ENCODE measurements around the gene ZNF771.

The ZNF771 gene

DNA sequence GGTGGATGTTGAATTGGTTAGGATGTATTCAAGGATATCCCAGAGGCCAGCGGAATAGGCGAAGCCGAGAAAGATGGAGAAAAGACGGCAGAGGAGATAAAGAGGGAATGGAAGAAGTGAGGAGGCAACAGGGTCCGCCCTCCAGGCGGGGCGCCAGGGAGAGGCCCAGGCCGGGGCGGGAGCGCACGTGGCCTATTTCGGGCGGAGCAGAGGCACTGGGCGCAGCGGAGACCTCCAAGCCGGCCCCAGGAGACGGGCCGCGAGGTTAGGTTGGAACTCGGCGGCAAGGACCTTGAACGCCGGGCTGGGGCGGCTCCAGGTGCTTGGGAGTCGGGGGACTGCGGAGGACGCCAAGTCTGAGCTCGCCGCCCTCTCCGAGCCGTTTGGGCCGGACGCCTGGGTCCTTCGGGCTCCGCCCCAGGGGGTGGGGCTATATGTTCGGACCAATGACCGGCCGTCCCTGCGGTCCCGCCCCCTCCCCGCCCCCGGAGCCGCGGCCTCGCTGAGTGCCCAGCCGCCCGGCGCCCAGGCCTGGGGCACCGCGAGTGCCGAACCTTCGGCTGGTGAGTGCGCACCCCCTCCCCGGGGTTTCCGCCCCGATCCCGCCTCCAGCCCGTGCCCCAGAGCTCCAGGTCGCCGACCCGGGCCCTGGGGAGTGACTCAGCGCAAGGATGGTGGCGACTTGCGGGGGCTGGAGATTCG, at the start of gene ZNF771:
ZNF771 (plus strand) TSS at position 505 of the 702 bp plus-strand sequence. CDS start 448 bp downstream, outside the sequence.
- peak; percentile 76 for DNase-seq

DNA sequence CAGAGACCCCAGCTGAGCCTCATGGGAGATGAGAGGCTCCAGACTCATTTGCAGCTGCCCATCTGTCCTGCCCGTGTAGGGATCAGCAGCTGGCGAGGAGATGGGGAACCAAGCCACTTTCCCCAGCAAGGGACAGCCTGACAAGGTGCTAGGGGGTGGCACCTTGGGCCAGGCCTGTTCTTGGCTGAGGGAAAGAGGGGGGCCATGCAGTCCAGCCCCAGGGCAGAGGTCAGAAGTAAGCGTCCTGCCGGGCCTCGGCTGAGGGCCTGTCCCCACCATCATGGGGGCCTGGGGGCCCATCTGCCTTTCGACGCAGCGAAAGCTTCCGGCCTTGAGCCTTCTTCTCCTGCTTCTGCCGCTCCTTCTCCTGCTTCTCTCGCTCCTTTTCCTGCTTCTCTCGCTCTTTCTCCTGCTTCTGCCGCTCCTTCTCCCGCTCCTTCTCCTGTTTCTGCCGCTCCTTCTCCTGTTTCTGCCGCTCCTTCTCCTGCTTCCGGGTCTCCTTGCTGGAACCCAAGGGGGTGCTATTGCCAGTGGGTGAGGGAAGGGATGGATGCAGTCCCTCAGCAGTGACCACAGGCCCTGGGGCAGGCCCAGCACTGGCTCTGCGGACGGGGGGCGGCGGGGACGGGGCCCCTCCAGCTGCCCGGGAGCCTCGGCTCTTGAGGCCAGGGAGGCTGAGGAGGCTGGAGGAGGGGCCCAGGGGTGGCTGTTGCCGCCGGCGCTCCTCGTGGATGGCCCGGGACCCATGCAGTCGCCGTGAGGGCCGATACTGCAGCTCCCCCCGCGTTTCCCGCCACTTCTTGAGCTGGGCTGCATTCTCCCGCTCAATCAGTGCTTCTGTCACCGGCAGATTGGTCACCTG, 49.5 kb upstream of the ZNF771 start:
- no peak for DNase-seq

DNA sequence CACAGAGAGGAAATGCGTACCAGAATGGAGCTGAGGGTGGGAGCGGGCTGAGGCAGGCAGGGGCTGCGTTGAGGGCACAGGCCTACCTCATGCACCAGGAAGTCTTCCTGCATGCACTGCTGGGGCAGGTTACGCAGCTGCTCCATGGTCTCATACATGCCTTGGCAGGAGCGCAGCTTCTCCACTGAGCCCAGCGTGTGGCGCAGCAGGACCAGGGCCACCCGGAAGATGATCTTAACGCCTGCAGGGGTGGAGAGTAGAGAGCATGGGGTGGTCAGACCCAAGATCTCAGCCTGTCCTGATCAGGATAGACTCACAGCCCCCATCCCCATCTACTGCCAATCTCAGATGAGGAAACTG, 48.8 kb upstream of the ZNF771 start:
- no peak for DNase-seq

DNA sequence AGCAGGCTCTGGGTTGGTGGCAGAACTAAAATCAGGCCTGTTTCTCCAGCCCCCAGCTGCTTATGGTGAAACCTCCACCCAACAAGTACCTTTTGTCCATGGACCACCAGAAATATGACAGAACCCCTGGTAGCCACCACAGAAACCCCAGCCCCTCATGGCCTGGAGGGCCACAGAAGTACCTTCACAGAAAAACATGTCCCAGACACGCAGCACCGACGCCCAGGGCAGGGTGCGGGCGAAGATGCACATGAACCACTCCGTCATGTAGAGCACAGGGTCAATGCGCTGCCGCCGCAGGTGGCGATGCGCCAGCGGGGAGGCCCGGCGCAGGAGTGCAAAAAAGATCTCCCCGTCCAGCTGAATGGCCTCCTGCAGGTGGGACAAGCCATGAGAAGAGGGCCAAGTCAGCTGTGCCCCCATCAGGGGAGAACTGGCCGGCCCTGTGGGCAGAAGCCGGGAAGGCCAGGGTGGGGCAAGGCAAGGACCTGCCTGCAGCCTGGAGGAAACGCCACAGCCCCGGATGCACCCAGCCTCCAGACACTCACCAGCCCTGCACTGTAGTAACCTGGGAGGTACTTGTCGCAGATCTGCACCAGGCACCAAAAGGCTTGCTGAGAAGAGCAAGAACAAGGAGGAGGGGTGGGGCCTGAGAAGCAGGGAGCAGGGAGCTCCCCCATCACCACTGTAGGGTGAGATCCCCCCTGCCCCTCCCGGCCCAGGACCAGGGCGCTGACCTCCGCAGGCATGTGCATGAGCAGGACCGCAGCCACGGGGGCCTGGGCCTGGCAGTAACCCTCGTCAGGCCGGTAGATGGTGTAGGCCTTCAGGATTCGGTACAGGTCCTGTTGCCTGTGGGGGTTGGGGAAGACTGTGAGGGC, 48.2 kb upstream of the ZNF771 start:
- DNase-seq, result no peak

DNA sequence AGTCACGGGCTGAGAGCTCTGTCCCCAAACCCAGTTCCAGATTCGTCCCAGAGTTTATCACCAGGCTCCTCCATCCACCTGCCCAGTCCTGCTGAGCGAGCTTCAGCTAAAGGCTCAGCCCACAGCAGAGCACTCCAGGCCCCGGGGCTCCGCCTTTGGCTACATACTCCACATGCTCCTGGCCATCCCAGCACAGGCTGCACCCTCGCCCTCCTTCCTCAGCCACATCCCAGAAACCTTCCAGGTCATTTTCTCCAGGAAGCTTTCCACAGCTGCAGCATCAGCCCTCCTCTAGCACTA, 47.6 kb upstream of the ZNF771 start:
- no peak for DNase-seq

DNA sequence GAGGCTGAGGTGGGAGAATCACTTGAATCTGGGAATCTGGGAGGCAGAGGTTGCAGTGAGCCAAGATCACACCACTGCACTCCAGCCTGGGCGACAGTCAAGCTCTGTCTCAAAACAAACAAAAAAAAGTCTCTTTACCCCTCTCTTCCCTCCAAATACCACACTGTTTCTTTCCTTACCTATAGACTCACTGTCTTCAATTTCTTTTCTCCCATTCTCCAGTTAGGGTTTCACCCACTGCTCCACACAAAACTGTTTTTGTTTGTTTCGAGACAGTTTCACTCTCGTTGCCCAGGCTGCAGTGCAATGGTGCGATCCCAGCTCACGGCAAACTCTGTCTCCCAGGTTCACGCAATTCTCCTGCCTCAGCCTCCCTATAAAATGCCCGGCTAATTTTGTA, 46.2 kb upstream of the ZNF771 start:
- DNase-seq, result no peak

DNA sequence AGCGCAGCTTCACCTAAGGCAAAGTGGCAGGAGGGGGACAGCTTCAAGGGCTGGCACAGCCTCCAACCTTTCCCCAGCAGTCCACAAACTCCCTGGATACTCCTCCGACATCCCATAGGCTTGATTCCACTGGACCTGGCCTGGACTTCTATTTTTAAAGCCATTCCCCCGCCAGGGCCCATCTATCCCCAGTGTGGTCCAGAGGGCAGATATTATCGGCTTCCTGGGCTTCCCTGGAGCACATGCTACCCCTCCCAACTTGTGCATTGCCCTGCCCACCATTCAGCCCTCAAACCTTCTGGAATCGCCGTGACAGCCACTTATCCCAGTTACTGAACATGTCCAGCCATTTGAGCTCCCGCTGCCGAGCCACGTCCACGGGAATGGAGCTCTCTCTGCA, 42.2 kb upstream of the ZNF771 start:
- DNase-seq, result no peak

DNA sequence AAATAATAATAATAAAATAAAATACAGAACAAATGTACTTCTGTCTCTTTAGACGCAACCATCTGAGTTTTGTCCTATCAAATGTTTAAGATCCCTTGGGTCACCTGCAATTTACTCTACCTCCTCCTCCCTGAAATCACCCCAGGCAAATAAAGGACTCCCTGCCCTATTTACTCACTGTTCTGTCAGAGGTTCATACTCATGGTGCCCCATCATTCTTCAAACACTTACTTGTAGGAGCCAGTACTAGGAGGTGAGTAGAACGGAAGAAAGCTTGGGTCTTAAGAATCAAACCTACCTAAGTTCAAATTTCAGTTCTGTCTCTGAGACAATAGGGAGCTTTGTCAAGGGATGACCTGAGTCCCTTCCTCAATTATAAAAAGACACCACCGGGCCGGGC, 40.9 kb upstream of the ZNF771 start:
- no peak for DNase-seq

DNA sequence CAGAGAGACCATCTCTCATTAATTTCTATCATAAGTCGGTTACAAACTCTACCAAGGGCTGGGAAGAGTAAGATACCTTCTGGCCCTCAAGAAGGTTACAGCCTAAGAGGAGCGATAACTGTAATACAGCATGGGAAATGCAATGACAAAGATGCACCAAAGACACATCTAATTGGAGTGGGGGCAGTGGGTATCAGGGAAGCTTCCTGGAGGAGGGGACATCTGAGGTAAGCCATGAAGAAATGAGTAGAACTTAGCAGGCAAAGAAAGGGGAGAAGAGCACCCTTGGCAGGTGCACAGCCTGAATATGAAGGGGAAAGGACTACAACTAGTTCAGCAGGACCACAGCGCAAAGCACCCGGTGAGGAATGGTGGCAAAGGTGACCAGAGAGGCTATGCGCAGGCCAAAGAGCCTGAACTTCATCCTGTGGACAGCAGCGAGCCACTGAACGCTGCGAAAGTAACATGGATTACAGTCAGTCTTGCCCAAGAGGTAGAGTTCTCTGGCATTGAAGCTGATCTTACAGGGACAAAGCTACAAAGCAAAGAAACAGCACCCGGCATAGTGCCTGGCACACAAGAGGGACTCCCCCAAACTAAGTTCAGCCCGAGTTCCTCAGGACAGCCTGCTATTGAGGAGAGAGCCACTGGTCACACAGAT, 39.9 kb upstream of the ZNF771 start:
- DNase-seq, result no peak

DNA sequence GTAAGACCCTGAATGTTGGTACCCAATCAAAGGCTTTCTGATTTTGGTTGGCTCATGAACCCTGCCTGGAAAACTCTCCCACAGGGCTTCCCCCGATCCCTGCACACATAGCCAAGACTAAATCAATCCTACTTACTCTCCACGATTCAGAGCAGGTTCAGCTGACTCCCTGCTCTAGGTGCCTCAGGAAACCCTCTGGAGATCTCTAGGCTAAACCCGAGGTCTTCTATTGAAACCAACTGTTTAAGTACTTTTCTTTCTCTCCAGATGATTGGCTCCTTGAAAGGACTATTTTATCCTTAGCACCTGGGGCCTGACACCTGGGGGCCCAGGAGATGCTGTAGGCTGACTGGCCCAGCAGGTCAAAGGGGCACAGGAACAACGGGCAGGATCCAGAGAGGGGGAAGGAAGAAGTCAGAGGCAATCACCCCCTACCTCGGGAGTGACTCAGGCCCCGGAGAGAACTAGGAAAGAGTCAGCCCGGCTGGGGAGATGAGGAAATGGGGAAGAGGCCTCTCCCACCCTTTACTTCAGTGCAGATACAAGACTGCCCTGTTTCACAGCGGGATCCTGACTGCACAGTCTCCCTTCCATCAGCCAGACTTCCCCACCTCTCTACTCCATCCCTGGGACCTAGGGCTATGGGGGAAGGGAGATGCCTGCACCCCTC, 39.1 kb upstream of the ZNF771 start:
- DNase-seq, result no peak

DNA sequence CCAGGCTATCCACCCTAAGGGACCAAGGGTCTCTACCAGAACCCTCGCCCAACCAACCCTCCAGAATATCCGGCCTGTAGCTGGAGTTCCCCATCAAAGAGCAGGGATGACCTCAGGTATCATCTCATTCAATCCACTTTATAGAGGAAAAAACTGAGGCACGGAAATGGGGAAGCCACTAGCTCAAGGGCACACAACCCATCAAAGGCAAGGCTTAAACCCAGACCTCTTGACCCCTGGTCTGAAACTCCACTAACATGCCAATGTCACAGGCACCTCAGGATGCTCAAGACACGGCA, 38.7 kb upstream of the ZNF771 start:
- DNase-seq, result no peak

DNA sequence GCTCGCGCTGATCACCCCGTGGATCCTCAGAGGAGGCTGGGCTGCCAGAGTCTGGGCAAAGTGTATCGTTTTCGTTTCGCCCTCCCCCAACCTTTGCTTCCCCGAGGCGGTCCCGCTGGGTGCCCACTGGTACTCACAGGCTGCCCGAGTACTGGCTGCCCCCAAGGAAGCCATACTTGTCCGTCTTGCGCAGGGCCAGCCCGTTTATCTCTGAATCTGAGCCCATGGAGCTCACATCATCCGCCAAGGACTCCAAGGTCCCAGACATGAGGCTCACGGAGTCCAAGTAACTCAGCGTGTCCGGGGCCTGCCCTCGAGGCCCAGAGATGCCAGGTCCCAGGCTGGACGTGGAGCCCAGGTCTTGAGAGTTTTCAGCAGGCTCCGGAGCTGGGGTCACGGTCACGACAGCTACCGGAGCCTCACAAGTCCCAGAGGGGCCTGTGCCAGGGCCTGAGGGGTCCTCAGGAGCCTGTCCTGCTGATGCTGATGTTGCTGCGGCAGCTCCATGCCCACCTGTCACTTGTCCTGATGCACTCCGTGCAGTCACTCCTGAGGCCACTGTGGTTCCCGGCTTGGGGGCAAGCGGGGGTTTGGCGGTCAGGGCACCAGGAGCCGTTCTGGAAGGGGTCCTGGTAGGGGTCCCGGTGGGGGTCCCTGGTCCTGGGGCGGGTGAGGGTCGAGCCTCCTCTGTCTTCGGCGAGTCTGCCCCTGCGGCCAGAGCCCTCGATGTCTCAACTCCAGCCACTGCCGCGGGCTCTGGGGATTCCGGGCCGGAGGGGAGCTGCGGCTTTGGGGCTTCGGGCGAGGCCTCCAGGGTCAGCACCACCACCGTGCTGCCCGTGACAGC, 38.1 kb upstream of the ZNF771 start:
- DNase-seq, result no peak

DNA sequence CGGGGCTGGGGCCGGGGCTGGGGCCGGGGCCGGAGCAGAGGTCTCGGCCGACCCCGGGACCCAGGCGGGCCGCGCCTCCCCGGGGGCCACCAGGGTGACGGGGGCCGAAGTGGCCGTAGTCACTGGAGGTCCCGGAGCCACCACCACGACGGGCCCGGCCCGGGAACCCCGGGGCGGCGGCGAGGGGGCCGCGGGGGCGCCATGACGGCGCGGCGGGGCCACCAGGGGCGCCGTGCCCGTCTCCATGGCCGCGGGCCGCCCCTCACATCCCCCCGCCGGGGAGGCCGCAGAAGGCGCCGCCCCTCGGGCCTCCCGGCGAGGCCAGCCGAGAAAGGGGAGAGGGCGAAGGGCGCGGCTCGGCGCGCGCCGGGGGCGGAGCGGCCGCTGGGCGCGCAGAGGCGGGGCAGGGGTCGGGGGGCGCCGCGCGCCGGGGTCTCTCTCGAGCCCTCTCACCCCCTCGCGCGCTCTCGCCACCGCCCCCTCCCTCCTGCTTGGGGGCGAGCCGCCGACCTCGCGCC, 37.4 kb upstream of the ZNF771 start:
- no peak for DNase-seq

DNA sequence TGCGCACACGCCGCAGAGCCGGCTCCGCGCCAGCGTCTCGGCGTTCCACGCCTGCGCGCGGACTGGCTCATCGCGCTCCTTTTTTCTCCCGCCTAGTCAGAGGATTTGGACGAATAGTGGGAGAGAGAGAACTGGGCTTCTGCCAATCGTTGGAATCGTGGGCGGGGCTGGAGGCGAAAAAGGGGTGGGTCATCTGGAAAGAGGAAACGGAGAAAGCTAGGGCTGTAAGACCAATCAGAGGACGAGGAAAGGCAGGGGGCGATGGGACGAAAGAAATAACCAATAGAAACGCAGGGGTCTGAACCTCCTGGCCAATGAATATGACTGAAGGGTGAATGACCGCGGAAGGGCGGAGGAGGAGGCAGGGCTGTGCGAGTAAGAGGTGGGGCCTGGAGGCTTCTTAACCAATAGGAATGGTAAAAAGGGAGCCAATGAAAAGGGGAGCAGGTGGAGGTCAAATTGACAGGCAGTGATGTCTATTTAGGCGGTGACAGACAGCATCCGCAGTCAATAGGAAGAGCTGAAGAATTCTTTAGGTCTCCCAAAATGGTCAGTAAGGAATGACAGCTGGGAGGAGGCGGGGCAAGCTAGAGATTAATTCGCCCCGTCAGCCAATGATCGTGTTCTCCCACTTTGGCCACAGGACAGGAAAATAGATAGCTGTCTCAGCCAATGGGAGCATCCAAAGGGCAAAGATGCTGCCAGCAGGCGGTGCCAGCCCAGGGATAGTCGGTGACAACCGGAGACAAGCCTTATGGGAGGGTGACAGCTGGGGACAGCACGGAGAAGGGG, 36.8 kb upstream of the ZNF771 start, which contains the start of gene TBC1D10B:
TBC1D10B (minus strand) TSS at position 39 of the 792 bp plus-strand sequence. CDS start 311 bp downstream, outside the sequence.
- DNase-seq, result peak; percentile 98

DNA sequence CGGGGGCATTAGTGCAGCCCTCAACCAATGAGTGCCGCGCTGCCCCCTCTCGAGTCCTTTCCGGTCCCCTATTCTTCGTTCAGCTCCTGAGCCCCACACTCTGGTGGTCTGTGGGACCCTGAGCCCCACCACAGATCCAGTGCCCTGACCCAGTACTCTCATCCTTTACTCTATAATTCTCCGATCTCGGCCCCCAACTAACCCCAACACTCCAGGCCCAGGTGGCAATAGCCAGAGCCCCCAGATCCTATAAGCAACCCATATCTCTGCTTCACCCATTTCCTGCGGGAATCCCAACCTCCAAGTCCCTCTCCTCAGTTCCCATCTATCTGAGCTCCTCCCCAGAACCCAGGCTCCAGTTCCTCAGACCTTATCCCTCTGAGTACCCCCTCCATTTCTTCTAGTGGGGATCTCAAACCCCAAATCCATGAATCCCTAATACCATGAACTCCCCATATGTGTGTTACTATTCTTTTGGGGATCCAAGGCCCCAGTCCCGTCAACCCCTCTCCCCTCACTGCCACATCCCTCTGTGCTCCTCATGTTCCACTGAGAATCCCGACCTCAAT, 36.1 kb upstream of the ZNF771 start:
- DNase-seq, result no peak

DNA sequence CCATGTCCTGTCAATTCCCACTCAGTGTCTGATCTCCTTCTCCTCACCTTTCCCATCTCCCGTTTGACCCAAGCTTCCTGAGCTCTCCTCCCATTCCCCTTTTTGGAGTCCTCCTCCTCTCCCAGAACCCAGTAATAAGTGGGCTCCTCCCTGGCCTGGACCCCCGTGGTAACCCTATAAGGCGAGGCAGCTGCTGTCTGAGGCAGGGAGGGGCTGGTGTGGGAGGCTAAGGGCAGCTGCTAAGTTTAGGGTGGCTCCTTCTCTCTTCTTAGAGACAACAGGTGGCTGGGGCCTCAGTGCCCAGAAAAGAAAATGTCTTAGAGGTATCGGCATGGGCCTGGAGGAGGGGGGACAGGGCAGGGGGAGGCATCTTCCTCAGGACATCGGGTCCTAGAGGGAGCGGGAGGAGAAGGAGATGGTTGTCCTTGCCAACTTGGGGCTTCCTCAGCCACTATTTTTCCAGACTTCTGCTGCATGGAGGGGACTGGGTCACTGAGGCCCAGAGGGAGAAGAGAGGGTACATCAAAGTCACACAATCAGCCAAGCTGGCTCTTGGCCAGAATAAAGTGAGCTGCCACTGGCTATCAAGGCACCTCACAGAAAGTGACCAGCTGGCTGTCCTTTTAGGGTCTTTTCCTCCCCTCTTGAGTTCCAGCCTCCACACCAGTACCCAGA, 35.2 kb upstream of the ZNF771 start:
- DNase-seq, result no peak

DNA sequence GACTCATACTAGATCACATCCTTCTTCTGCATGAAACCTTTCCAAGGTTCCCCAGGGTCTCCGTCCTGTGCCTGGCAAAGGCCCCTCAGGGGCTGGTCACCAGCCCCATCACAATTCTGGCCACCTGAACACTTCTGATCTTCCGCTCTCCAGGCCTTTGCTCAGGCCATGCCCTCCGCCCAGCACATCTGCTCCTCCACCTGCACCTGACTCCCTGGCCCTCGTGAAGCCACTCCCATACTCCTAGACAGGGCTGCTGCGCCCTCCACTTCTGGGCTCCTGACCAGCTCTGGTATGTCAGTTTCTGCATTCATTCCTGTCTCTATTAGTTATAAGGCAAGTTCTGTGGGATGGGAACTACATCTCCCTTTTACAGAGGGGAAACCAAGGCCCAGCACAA, 34.7 kb upstream of the ZNF771 start:
- no peak for DNase-seq

DNA sequence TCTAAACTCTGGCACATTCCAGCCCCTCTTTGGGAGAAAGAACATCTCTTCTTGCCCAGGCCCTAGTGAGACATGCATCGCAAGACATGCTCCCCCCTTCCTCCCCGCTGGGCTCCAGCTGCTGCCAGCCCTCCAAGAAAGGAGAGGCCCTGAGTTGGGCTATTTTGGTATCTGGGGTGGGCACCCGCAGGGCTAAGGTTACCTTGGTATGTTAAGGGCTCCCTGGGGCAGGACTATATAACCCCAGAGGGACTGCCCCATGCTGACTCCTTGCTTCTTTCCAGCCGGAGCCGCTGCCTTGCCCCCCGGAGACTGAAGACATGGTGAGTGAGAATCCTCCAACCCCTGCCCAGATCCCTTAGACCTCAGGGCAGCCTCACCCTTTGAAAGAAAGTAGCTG, 32.9 kb upstream of the ZNF771 start, which contains the start of gene MYL11:
MYL11 (plus strand) TSS at position 265 of the 400 bp plus-strand sequence; CDS start at position 321, 56 bp downstream.
- no peak for DNase-seq

DNA sequence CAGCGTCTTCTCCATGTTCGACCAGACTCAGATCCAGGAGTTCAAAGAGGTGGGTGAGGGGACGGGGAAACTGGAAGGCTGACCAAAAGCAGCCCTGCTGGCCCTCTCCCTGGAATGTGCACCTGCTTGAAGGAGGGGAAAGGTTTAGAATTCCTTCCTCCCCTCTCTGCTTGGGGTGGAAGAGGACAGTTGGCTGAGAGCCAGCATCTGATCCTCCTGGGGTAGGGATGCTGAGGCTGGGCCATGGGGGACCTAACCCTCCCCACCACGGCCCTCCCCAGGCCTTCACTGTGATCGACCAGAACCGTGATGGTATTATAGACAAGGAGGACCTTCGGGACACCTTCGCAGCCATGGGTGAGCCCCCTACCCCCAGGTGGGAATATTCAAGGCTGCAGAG, 31.5 kb upstream of the ZNF771 start:
- DNase-seq, result no peak

Data from activated CD4-positive, alpha-beta T cell treated with anti-CD3 and anti-CD28 coated beads for 1 hour (primary cell).